ENCODE results near the gene TBX20. TPM values are rescaled to one million over a fixed set of nuclear protein-coding genes. Genes with fewer than 3 reads are reported as not detected.
"Not testable (repeated sequence)": the region's sequence is repeated elsewhere in the genome, so short reads cannot be mapped to it uniquely, and the experiment has no call there.

Gene TBX20
- total RNA-seq, 2 experiments from 2014 or later, result not detected

DNA sequence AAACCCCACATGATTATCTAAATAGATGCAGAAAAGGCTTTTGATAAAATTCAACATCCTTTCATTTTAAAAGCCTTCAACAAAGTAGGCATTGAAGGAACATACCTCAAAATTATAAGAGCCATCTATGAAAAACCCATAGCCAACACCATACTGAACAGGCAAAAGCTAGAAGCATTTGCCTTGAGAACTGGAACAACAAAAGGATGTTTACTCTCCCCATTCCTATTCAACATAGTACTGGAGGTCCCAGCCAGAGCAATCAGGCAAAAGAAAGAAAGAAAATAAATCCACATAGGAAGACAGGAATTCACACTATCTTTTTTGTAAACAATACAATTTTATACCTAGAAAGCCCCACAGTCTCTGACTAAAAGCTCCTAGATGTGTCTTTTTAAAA lies 86.2 kb downstream of the TBX20 start:
- intact Hi-C loops (cut with micrococcal nuclease); CTCF ChIA-PET; DNase-seq; H3K36me3 Mint-ChIP-seq (ENCODE audit: low read depth); H3K4me1 Mint-ChIP-seq (ENCODE audit: low read depth); H3K9me3 Mint-ChIP-seq; H3K4me3 Mint-ChIP-seq; H3K27ac Mint-ChIP-seq: not testable (repeated sequence)
- H3K27me3 Mint-ChIP-seq (ENCODE audit: low read depth), result peaks cover 13% of the 10 kb centered on the region

- CTCF ChIA-PET; H3K4me3 Mint-ChIP-seq; H3K9me3 Mint-ChIP-seq; DNase-seq; H3K4me1 Mint-ChIP-seq (ENCODE audit: low read depth); intact Hi-C loops (cut with micrococcal nuclease); H3K27ac Mint-ChIP-seq; H3K36me3 Mint-ChIP-seq (ENCODE audit: low read depth): not testable (repeated sequence)
- H3K27me3 Mint-ChIP-seq (ENCODE audit: low read depth), result peaks cover 15% of the 10 kb centered on the region
Observed at GRCh38 chr7:35167158-35167557, 86.7 kb downstream of the TBX20 start.

- peaks cover 18% of the 10 kb centered on the region for H3K27me3 Mint-ChIP-seq (ENCODE audit: low read depth)
- H3K27ac Mint-ChIP-seq; H3K36me3 Mint-ChIP-seq (ENCODE audit: low read depth); H3K4me1 Mint-ChIP-seq (ENCODE audit: low read depth); intact Hi-C loops (cut with micrococcal nuclease); CTCF ChIA-PET; H3K4me3 Mint-ChIP-seq; H3K9me3 Mint-ChIP-seq; DNase-seq: not testable (repeated sequence)
Observed at GRCh38 chr7:35161059-35161740, 92.7 kb downstream of the TBX20 start.

Other genes with a start within 250 kb of the TBX20 start
- 1 to 10 TPM; 5.3 to 5.9 TPM for gene DPY19L1, start 216.6 kb downstream of the TBX20 start, total RNA-seq

All from activated naive CD4-positive, alpha-beta T cell treated with anti-CD3 and anti-CD28 coated beads for 36 hours (primary cell).